ENCODE measurements around the gene FAM76B. TPM values are rescaled to one million over a fixed set of nuclear protein-coding genes. Genes with fewer than 3 reads are reported as not detected.
A peak's percentile ranks its signal among the peaks of the same experiment; 100 is the strongest.

FAM76B gene
- total and polyA plus RNA-seq, 2 experiments from 2014 or later: 13.4 to 29.1 TPM

GRCh38 chr11:95778699-95779098 lies 10.9 kb downstream of the FAM76B start:
- no peak for DNase-seq (ENCODE audit: low read depth in 1 of 2, low spot score in 1 of 2)
- peaks cover 71% of the 10 kb centered on the region for H3K36me3 ChIP-seq
- no peaks in the 10 kb centered on the region for H3K27me3 ChIP-seq
- H3K4me3 ChIP-seq: no peak overlapping the region
- TF ChIP-seq CTCF (IDR thresholded peaks at IDR 0.05; ENCODE audit: low read depth, low read length): no peak
- no peak overlapping the region for H3K27ac ChIP-seq
- no peaks in the 10 kb centered on the region for H3K9me3 ChIP-seq (ENCODE audit: low read depth)
- no peaks in the 10 kb centered on the region for H3K4me1 ChIP-seq (ENCODE audit: low read depth)

- no peaks in the 10 kb centered on the region for H3K9me3 ChIP-seq (ENCODE audit: low read depth)
- DNase-seq (ENCODE audit: low read depth in 1 of 2, low spot score in 1 of 2): no peak
- H3K4me1 ChIP-seq (ENCODE audit: low read depth): no peaks in the 10 kb centered on the region
- no peak overlapping the region for H3K27ac ChIP-seq
- TF ChIP-seq CTCF (IDR thresholded peaks at IDR 0.05; ENCODE audit: low read depth, low read length): no peak
- H3K36me3 ChIP-seq: peaks cover 71% of the 10 kb centered on the region
- H3K27me3 ChIP-seq: no peaks in the 10 kb centered on the region
- H3K4me3 ChIP-seq: no peak overlapping the region
Measured at GRCh38 chr11:95776859-95777258, 12.7 kb downstream of the FAM76B start.

- Histone ChIP-seq H3K27ac (no peak overlapping the region), H3K27me3 (no peaks in the 10 kb centered on the region), H3K4me1 (ENCODE audit: low read depth) (no peaks in the 10 kb centered on the region), H3K9me3 (ENCODE audit: low read depth) (no peaks in the 10 kb centered on the region), H3K4me3 (no peak overlapping the region), H3K36me3 (peaks cover 21% of the 10 kb centered on the region)
- peak in 1 of 2 donors; percentile 19 for DNase-seq (ENCODE audit: low read depth in 1 of 2, low spot score in 1 of 2)
- no peak for TF ChIP-seq CTCF (IDR thresholded peaks at IDR 0.05; ENCODE audit: low read depth, low read length)
Measured at GRCh38 chr11:95768521-95768920, 21.1 kb downstream of the FAM76B start.

GRCh38 chr11:95767498-95767897 lies 22.1 kb downstream of the FAM76B start:
- DNase-seq (ENCODE audit: low read depth in 1 of 2, low spot score in 1 of 2): peak in 1 of 2 donors; percentile 86
- Histone ChIP-seq H3K27ac (no peak overlapping the region), H3K4me1 (ENCODE audit: low read depth) (no peaks in the 10 kb centered on the region), H3K4me3 (no peak overlapping the region), H3K27me3 (no peaks in the 10 kb centered on the region), H3K36me3 (peaks cover 16% of the 10 kb centered on the region), H3K9me3 (ENCODE audit: low read depth) (no peaks in the 10 kb centered on the region)
- TF ChIP-seq CTCF (IDR thresholded peaks at IDR 0.05; ENCODE audit: low read depth, low read length): no peak

- Histone ChIP-seq H3K27ac (no peak overlapping the region), H3K27me3 (no peaks in the 10 kb centered on the region), H3K36me3 (peaks cover 9% of the 10 kb centered on the region), H3K9me3 (ENCODE audit: low read depth) (no peaks in the 10 kb centered on the region), H3K4me1 (ENCODE audit: low read depth) (no peaks in the 10 kb centered on the region), H3K4me3 (no peak overlapping the region)
- no peak for TF ChIP-seq CTCF (IDR thresholded peaks at IDR 0.05; ENCODE audit: low read depth, low read length)
- no peak for DNase-seq (ENCODE audit: low read depth in 1 of 2, low spot score in 1 of 2)
Measured at GRCh38 chr11:95766701-95767100, 22.9 kb downstream of the FAM76B start.
